ENCODE results near the gene PSMB10.

- TF ChIP-seq POLR2A (IDR thresholded peaks at IDR 0.05) (no peak), CTCF (IDR thresholded peaks at IDR 0.05) (no peak), POLR2AphosphoS5 (IDR thresholded peaks at IDR 0.05) (no peak), EP300 (IDR thresholded peaks at IDR 0.05) (no peak)
Measured at GRCh38 chr16:67907397-67908180, 29.1 kb downstream of the PSMB10 start.

Data from upper lobe of left lung (tissue), 4 donors.